ENCODE measurements around the gene KIAA0825.

The KIAA0825 gene

DNA sequence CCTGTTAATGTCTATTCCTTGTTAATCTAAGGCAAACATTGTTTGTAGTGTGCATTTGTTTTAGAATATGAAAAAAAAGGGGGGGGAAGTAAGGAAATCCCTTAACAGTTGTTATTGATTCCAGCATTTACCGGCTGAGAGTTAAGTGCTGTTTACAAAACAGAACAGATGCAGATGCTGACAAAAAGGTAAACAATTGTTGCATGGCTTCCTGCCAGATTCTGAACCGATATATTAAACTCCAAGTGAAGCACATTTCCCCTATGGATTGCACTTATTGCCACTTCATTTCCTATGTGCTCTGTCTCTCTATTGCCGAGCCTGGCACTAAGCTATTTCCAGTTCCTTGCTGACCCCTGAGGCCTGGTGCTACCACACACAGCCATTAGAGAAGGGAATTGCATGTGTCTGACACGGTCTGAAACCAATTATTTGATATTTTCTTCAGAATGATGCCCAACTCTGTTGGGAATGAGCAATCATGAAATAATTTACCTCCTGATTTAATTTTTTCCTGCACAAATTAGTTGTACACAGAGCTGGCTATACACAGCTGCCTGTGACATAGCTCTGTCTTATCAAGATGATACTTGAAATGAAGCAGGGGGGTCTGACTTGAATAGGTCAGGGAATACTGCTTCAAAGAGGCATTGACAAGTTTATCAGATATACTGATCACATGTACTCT lies 109.8 kb downstream of the KIAA0825 start:
- no peak for DNase-seq (ENCODE audit: low read depth in 2 of 2)

GRCh38 chr5:94505327-94506068 lies 112.9 kb downstream of the KIAA0825 start:
- DNase-seq (ENCODE audit: low read depth in 2 of 2): no peak

DNA sequence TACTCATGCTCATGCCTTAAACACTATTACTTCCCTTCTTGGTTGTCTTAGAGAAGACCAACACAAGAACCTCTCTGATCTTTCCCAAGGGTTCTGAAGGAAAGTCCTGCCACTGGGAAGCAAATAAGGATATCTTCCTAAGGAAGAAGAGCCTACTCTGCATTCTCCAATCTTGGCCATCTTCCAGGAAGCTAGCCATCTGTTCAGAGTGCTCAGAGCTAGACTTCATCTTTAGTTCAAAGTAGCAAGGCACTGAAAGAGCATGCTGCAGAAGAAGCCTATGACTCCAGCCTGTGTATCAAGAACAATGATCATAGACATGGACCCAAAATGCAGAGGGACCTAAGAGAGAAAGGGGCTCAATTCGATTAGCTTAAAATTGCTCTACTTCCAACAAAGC lies 114.7 kb downstream of the KIAA0825 start:
- DNase-seq (ENCODE audit: low read depth in 2 of 2): no peak

DNA sequence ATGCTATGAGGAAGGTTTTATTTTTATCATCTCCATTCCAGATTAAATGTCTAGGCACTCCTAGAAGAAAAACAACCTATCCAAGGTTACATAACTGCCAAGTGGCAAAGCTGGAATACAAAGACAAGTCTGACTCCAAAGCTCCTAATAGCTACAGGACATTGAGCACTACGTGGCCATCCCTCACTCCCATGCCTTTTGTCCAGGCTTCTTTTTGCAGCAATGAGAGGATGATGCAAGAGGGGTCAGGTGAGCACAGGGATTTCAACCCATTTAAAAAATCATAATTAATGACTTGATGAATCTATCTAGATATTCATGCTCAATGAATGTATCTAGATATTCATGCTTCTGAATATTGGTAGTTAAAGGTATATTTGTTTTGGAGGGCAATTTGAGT lies 117.0 kb downstream of the KIAA0825 start:
- DNase-seq (ENCODE audit: low read depth in 2 of 2): no peak

DNA sequence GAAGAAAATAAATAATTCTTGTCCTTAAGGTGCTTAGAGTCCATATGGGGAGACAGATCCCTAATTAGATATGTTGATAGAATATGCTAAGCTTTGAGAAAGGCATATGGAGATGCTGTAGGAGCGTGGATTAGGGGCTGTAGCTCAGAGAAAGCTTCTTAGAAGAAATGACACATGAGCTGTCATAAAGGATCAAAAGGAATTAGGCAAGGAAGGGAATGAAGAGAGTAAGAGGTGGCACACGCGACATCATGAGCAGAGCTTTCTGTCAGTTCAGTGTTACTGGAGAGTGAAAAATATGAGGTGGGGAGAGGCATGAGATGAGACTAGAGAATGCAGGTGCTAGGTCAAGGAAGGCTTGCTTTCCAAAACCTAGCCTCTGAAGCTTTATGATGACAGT lies 118.6 kb downstream of the KIAA0825 start:
- DNase-seq (ENCODE audit: low read depth in 2 of 2): no peak

DNA sequence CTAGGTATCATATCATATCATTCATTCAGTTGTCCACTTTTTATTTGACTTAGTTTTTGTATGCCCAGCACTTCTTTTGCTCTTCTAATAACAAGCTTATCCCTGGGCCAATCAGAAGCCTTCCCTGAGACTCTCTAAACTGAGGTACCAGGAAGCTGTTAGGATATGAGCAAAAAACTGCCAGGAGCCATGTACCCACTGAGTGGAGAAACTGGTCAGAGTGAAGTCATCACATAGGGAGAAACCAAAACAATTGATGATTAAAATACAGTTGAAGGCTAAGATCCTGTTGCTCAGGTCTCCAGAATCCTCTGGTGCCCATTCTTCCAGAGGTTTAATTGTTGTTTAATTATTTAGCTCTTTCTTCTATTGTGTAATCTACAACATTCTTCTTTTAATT lies 120.2 kb downstream of the KIAA0825 start:
- DNase-seq (ENCODE audit: low read depth in 2 of 2): no peak

DNA sequence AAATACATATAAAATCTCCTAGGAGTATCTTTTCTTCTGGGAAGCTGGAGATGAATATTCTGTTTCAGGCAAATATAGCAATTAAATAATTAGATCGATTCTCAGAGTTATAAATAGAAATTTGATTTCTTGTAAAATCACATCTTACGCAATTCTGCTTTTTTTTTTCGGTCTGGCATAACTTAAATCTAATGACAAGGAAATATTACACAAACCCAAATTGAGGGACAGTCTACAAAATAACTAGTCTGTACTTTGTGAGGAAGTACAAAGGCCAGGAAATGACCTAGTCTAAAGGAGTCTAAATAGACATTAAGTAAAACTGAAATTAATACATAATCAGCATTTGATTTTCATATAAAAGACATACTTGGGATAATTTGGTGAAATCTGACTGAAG lies 133.3 kb downstream of the KIAA0825 start:
- DNase-seq (ENCODE audit: low read depth in 2 of 2): no peak

DNA sequence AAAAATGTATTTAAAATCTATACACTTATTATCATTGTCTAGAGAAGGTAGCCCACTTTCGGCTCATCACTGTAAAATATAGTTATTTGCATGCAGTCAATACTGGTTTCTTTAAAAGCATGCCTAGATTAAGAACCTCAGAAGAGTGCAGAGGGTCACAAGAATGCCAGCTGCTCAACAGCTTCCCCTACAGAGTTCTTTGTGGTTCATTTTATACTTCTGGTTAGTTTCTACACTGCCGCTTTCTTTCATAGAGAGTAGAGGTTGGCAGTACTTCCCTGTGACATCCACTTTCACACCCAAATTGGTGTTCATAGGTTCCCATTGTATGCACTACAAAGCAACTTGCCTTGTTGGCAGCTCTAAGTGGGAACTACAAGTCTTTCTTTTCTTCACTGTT lies 137.3 kb downstream of the KIAA0825 start:
- DNase-seq (ENCODE audit: low read depth in 2 of 2): no peak

DNA sequence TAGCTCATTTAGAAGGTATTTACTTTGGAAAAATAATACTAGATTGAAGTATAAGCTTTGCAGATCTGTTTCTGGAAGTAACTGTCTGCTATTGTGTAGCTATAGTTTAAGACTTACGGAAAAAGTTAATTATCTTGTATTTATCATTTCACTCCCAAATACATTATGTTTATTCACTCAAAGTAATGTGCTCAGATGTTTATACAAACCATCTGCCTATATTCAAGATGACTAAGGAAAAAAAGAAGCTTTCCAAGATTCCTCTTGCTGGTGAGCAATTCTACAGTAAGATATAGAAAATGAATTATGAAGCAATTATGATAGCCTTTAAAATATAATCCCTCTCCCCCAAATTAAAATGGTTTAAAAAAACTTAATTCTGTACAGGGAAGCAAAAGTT lies 137.9 kb downstream of the KIAA0825 start:
- no peak for DNase-seq (ENCODE audit: low read depth in 2 of 2)

GRCh38 chr5:94473936-94474335 lies 144.5 kb downstream of the KIAA0825 start:
- DNase-seq (ENCODE audit: low read depth in 2 of 2): no peak

DNA sequence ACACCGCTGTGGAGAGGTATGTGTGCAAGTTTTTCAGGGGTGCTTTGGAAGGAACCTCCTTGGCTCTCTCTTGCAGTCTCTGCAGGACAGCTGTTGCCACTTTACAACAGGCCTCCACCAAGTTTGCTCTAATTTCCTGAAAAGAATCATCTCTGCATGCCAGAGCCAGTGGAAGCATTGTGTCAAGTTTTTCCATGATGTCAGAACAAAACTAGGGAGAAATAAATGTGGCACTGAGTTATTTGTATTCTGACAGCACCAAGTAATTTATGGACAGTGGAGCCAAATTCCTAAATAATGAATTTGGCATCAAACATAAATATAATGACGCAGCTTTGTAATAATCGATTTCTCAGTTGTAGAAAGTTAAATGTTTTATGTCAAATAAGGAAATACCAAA lies 146.9 kb downstream of the KIAA0825 start:
- DNase-seq (ENCODE audit: low read depth in 2 of 2): no peak

- no peak for DNase-seq (ENCODE audit: low read depth in 2 of 2)
Observed at GRCh38 chr5:94470802-94471201, 147.6 kb downstream of the KIAA0825 start.

- no peak for DNase-seq (ENCODE audit: low read depth in 2 of 2)
Observed at GRCh38 chr5:94469894-94470329, 148.5 kb downstream of the KIAA0825 start.

GRCh38 chr5:94467954-94468930 lies 150.2 kb downstream of the KIAA0825 start:
- no peak for DNase-seq (ENCODE audit: low read depth in 2 of 2)

DNA sequence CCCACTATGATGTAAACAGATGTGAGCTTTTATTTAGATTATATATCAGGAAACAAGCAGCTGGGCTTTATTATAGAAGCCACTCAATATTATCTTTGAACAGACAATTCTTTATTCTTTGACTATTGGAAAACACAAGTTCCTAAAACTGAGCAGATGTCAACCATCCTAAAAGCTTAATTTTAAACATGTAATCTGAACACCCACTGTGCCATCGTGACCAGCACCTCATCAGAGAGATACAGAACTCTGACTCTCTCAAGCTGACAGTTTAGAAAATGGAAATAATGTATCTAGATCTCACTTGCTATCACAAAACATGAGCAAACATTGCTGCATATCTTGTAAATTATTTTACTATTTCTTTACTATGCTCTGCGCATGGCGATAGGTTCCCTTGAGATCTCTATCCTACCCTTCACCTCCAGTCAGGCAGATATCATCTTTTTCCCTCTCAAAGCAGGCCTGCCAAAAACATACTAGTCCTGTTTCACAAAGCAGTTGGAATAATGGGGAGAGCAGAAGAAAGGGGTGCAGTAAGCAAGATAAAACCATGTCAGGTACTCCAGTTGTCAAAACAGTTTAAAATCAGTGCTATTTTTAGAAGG lies 151.0 kb downstream of the KIAA0825 start:
- no peak for DNase-seq (ENCODE audit: low read depth in 2 of 2)

DNA sequence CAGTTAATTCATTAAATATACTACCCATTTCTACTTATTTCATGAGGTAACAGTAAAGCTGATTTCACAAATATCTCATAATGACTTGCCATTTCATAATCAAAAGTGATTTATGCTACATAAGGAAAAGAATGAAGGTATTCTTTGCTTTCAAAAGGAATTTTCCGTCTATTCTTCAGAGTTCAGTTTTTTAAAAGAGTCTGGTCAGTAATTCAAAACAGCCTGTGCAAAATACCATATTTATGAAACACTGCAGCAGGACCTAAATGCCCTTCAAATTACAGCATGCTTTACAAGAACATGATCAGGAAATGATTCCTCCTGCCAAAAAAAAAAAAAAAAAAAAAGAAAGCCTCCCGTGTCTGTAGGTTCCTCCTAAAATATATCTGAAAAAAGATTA lies 154.7 kb downstream of the KIAA0825 start:
- no peak for DNase-seq (ENCODE audit: low read depth in 2 of 2)

GRCh38 chr5:94461131-94461530 lies 157.3 kb downstream of the KIAA0825 start:
- DNase-seq (ENCODE audit: low read depth in 2 of 2): no peak

DNA sequence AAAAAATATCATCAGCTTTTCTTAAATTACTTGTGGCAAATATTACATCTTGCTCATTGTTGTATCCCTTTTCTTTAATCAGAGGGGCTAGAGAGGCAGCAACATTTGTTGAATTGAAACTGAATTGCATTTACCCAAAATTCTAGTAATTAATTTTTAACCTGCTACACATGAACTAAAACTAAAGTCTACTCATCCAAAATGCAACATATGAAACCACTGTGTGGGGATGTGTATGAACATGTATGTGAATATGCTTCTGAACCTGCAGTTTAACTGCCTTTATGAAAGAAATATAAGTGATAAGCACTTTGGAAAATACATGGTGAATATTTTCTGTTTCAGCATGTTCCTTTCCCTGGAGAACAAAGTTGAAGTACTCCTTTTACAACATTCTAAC lies 158.5 kb downstream of the KIAA0825 start:
- no peak for DNase-seq (ENCODE audit: low read depth in 2 of 2)

- no peak for DNase-seq (ENCODE audit: low read depth in 2 of 2)
Observed at GRCh38 chr5:94457788-94458187, 160.6 kb downstream of the KIAA0825 start.

- DNase-seq (ENCODE audit: low read depth in 2 of 2): no peak
Observed at GRCh38 chr5:94445726-94446125, 172.7 kb downstream of the KIAA0825 start.

GRCh38 chr5:94442991-94443390 lies 175.4 kb downstream of the KIAA0825 start:
- no peak for DNase-seq (ENCODE audit: low read depth in 2 of 2)

GRCh38 chr5:94442076-94442475 lies 176.3 kb downstream of the KIAA0825 start:
- no peak for DNase-seq (ENCODE audit: low read depth in 2 of 2)
